Right atrium auricular region (tissue), 2 donors: ENCODE measurements around the gene ATXN7. TPM values are rescaled to one million over a fixed set of nuclear protein-coding genes. Genes with fewer than 3 reads are reported as not detected.

Source experiments
- DNase-seq: peaks from one replicate; pipeline ENCODE4 v3.0.0-alpha.2; 2019; ENCODE audit warnings: low spot score
- H3K27ac ChIP-seq, 2 donors: fragments of 200-600 bp; sonication (generic); 1 replicate in 1 of 2; 2 replicates in 1 of 2; pipeline ENCODE4 v1.5.1; 2016 to 2019
- H3K27me3 ChIP-seq, 2 donors: fragments of 200-600 bp; sonication (generic); one replicate each; pipeline versions ENCODE4 v1.5.1 to v1.6.0; 2017 to 2019
- H3K36me3 ChIP-seq: fragments of 200-600 bp; sonication (generic); one replicate; pipeline ENCODE4 v1.5.1; 2016
- H3K4me1 ChIP-seq, 2 donors: fragments of 200-600 bp; sonication (generic); one replicate each; pipeline versions ENCODE4 v1.5.1 to v1.6.0; 2017 to 2019
- H3K4me3 ChIP-seq, 2 donors: fragments of 200-600 bp; sonication (generic); 1 replicate in 1 of 2; 2 replicates in 1 of 2; pipeline ENCODE4 v1.5.1; 2017 to 2019; ENCODE audit warnings: mild to moderate bottlenecking in 1 of 2, moderate library complexity in 1 of 2
- H3K9me3 ChIP-seq, 2 donors: fragments of 200-600 bp; sonication (generic); one replicate each; pipeline ENCODE4 v1.5.1; 2019
- total RNA-seq, 2 donors: library from RNA; depleted of rRNA; stranded (reverse); fragments of >200 nt; gene quantifications; one replicate each; pipeline ENCODE4 v1.1.0, GENCODE V29; 2016
- TF ChIP-seq, protein P1 (sequence below), 2 donors: fragments of 200-600 bp; sonication (generic); IDR thresholded peaks; one replicate each; pipeline ENCODE4 v1.5.1; 2019; ENCODE audit warnings: antibody characterized with exemption in 2 of 2

Gene ATXN7
- total RNA-seq, 2 donors from 2014 or later, result 13.9 to 15.5 TPM

DNA sequence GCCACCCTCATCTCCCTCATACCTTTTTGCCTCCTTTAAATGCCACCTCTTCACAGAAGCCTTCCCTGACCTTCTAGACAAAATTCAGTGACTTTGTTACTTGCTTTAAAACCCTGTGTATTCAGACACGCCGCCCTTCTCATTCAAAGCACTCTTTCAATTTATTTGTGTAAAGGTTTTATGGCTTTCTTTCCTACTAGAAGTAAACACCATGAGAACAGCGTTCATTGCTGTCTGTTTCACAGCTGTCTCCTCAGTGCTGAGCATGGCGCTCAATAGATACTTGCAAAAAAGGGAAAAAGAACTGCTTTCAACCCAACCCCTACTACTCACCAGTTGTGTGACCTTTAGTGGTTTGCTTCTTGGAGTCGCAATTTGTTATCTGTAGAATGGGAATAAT, 17.0 kb downstream of the ATXN7 start:
- TF ChIP-seq, protein P1, sequence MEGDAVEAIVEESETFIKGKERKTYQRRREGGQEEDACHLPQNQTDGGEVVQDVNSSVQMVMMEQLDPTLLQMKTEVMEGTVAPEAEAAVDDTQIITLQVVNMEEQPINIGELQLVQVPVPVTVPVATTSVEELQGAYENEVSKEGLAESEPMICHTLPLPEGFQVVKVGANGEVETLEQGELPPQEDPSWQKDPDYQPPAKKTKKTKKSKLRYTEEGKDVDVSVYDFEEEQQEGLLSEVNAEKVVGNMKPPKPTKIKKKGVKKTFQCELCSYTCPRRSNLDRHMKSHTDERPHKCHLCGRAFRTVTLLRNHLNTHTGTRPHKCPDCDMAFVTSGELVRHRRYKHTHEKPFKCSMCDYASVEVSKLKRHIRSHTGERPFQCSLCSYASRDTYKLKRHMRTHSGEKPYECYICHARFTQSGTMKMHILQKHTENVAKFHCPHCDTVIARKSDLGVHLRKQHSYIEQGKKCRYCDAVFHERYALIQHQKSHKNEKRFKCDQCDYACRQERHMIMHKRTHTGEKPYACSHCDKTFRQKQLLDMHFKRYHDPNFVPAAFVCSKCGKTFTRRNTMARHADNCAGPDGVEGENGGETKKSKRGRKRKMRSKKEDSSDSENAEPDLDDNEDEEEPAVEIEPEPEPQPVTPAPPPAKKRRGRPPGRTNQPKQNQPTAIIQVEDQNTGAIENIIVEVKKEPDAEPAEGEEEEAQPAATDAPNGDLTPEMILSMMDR (IDR thresholded peaks at IDR 0.05), result no peak
- Histone ChIP-seq H3K36me3 (no peaks in the 10 kb centered on the region), H3K9me3 (no peaks in the 10 kb centered on the region), H3K4me3 (no peak overlapping the region), H3K27ac (no peak overlapping the region), H3K27me3 (no peaks in the 10 kb centered on the region), H3K4me1 (peaks cover 0 to 21% of the 10 kb centered on the region in 2 donors)
- no peak for DNase-seq

DNA sequence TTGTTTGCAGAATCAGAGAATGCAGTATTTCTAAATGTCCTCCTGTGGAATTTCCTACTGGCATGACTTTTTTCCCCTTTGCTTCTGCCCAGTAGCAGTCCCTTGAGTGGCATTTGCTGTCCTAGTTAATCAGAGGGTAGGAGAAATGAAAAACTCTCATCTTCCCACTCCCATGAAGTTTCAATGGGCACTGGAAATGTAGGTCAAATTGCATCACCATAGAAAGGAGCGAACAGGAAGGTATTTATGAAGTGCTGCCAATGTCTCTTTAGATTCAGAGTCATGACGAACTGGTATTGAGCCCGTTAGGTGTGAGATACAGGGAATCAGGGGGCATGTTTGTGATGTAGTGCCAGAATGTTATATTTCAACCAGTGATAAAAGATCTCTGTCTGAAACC, 23.2 kb downstream of the ATXN7 start:
- TF ChIP-seq, protein P1 (IDR thresholded peaks at IDR 0.05), result no peak
- Histone ChIP-seq H3K36me3 (no peaks in the 10 kb centered on the region), H3K4me1 (peaks cover 0 to 12% of the 10 kb centered on the region in 2 donors), H3K9me3 (no peaks in the 10 kb centered on the region), H3K27me3 (no peaks in the 10 kb centered on the region), H3K4me3 (no peak overlapping the region), H3K27ac (no peak overlapping the region)
- no peak for DNase-seq

DNA sequence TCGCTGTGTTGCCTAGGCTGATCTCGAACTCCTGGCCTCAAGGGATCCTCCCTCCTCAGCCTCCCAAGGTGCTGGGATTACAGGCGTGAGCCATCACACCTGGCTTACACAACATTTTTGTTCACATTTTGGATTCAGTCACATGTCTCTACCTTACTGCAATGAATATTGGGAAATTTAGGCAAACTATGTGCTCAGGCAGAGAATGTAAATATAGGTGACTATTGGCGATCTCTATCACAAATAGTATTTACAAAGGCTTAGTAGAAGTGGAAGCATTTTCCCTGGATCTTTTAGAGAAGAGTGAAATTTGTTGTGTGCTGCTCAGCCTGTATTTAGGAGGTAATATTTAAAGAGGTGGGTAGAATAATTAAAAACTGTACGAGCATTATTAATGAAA, 27.9 kb downstream of the ATXN7 start:
- Histone ChIP-seq H3K4me3 (no peak overlapping the region), H3K27ac (no peak overlapping the region), H3K9me3 (no peaks in the 10 kb centered on the region), H3K36me3 (no peaks in the 10 kb centered on the region), H3K27me3 (no peaks in the 10 kb centered on the region), H3K4me1 (peaks cover 0 to 19% of the 10 kb centered on the region in 2 donors)
- no peak for DNase-seq
- TF ChIP-seq, protein P1 (IDR thresholded peaks at IDR 0.05), result no peak

DNA sequence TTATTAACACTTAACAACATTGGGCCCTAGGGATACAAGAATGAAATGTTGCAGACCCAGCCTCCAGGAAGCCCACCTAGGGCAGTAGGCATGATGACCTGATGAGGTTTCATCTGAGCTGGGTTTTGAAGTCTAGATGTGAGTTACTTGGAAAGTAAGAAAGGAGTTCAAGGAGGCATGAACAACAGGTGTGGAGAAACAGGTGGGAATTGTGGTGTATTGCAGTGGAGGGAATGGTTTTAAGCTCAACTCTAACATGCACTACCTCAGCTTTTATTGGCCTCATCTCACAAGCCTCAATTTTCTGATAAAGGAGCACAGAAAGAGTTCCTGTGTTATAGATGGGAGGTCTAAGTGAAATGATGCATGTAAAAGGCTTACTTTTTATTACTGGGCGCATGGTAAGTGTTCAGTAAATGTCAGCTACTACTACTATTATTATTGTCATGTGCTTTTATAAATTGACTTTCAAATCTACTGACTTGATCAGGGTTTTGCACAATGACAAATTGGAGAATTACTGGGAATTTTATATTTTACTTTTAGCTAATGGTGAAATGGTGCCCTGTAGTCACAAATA, 29.2 kb downstream of the ATXN7 start:
- no peak overlapping the region for H3K4me3 ChIP-seq
- H3K36me3 ChIP-seq, result no peaks in the 10 kb centered on the region
- peaks cover 0 to 12% of the 10 kb centered on the region in 2 donors for H3K4me1 ChIP-seq
- no peaks in the 10 kb centered on the region for H3K27me3 ChIP-seq
- no peaks in the 10 kb centered on the region for H3K9me3 ChIP-seq
- H3K27ac ChIP-seq, result no peak overlapping the region
- TF ChIP-seq, protein P1 (IDR thresholded peaks at IDR 0.05), result no peak
- no peak for DNase-seq

DNA sequence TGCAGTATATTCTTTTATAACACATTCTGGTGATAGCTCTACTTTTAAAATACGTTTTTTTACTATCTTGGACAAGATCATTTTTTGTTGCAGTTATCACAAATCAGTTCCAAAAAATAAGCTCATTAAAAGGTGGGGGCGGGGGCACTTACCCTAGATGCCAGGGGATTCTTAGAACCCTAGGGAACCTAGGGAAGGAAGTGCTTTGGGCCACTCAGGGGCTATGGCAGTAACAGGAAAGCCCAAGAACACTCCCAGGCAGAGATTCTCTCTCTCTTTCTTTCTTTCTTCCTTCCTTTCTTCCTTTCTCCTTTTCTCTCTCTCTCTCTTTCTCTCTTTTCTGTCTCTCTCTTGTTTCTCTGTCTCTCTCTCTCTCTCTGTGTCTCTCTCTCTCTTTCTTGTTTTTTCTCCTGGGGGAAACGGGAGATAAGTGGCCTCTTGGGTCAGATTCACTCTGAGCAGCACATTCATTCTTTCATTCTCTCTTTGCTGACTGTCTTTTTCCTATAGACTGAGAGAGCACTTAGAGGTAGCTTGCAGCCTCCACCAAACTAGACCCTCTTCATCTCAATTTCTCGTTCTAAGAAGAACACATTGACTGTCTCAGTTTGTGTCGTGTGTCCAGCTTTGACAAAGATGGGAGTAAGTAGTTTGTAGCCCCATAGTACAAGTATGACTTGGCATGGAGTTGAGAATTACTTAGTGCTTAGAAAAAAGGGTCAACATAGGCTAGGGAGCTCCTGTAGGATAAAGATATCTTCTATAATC, 31.9 kb downstream of the ATXN7 start:
- no peak overlapping the region for H3K4me3 ChIP-seq
- H3K9me3 ChIP-seq, result no peaks in the 10 kb centered on the region
- TF ChIP-seq, protein P1 (IDR thresholded peaks at IDR 0.05), result no peak
- no peak overlapping the region for H3K27ac ChIP-seq
- DNase-seq, result no peak
- H3K4me1 ChIP-seq, result peaks cover 0 to 13% of the 10 kb centered on the region in 2 donors
- peaks cover 10% of the 10 kb centered on the region for H3K36me3 ChIP-seq
- H3K27me3 ChIP-seq, result no peaks in the 10 kb centered on the region
